PC-3 (cell line): Measurements from ENCODE around the gene LDLRAD1.

Experiments used
- EZH2phosphoT487 ChIP-seq: fragments of 300-600 bp; sonication (generic); IDR thresholded peaks from 2 replicates; pipeline ENCODE4 v1.6.1; 2018; ENCODE audit warnings: mild to moderate bottlenecking, antibody characterized with exemption, low read length, borderline replicate concordance
- TF ChIP-seq, protein P1 (sequence below): fragments of 300-600 bp; sonication (generic); conservative IDR thresholded peaks from 2 replicates; pipeline ENCODE4 v1.5.1; 2017; ENCODE audit warnings: antibody characterized with exemption, low read depth, mild to moderate bottlenecking, low read length

DNA sequence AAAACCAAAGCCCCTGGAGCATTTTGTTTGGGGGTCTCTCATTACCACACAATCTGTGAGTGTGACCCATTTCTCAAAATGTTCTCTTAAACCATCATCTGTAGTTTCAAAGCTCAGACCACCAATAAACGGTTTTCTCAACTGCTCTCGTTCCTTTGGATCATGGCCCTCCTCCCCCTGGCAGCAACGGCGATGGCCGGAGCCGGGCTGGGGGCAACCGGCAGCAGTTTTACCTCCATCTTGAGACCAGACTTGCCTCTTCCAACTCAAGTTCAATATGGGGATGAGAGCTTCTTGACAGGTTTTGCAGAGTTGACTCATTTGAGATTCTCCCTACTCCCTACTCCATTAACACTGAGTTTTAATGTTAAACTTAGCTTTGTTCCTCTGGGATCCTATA lies 42.1 kb downstream of the LDLRAD1 start:
- TF ChIP-seq, protein P1, sequence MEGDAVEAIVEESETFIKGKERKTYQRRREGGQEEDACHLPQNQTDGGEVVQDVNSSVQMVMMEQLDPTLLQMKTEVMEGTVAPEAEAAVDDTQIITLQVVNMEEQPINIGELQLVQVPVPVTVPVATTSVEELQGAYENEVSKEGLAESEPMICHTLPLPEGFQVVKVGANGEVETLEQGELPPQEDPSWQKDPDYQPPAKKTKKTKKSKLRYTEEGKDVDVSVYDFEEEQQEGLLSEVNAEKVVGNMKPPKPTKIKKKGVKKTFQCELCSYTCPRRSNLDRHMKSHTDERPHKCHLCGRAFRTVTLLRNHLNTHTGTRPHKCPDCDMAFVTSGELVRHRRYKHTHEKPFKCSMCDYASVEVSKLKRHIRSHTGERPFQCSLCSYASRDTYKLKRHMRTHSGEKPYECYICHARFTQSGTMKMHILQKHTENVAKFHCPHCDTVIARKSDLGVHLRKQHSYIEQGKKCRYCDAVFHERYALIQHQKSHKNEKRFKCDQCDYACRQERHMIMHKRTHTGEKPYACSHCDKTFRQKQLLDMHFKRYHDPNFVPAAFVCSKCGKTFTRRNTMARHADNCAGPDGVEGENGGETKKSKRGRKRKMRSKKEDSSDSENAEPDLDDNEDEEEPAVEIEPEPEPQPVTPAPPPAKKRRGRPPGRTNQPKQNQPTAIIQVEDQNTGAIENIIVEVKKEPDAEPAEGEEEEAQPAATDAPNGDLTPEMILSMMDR = no peak
- TF ChIP-seq EZH2phosphoT487 = no peak
